ENCODE data around the gene KIAA1217.

KIAA1217 gene

GRCh38 chr10:24465124-24465874 is 256.4 kb downstream of the KIAA1217 start:
- Histone ChIP-seq H3K36me3 (ENCODE audit: control insufficient read depth, low read length) (no peaks in the 10 kb centered on the region), H3K27ac (ENCODE audit: low read depth, low read length) (no peak overlapping the region), H3K4me3 (ENCODE audit: low read length) (no peak overlapping the region), H3K27me3 (ENCODE audit: control insufficient read depth, low read length) (no peaks in the 10 kb centered on the region), H3K4me2 (ENCODE audit: low read length) (no peak overlapping the region), H3F3A (ENCODE audit: control insufficient read depth, insufficient read depth) (no peaks in the 10 kb centered on the region), H3K4me1 (ENCODE audit: control insufficient read depth, low read length) (no peaks in the 10 kb centered on the region), H3K9me2 (replicated peaks; ENCODE audit: control insufficient read depth, low read length) (no peaks in the 10 kb centered on the region), H3K79me2 (ENCODE audit: control insufficient read depth, low read length) (no peaks in the 10 kb centered on the region), H3K9me3 (ENCODE audit: control insufficient read depth, insufficient read depth, low read length) (no peaks in the 10 kb centered on the region), H4K20me1 (ENCODE audit: control insufficient read depth, insufficient read depth, low read depth, low read length) (no peaks in the 10 kb centered on the region)
- TF ChIP-seq CTCF (IDR thresholded peaks at IDR 0.05; ENCODE audit: low read depth, low read length, poor library complexity, severe bottlenecking) (no peak), EZH2phosphoT487 (IDR thresholded peaks at IDR 0.05; ENCODE audit: borderline replicate concordance, low read length) (no peak)

- Histone ChIP-seq H3K9me3 (ENCODE audit: control insufficient read depth, insufficient read depth, low read length) (no peaks in the 10 kb centered on the region), H3K27ac (ENCODE audit: low read depth, low read length) (no peak overlapping the region), H3K36me3 (ENCODE audit: control insufficient read depth, low read length) (no peaks in the 10 kb centered on the region), H3K4me2 (ENCODE audit: low read length) (no peak overlapping the region), H3F3A (ENCODE audit: control insufficient read depth, insufficient read depth) (no peaks in the 10 kb centered on the region), H3K9me2 (replicated peaks; ENCODE audit: control insufficient read depth, low read length) (no peaks in the 10 kb centered on the region), H3K79me2 (ENCODE audit: control insufficient read depth, low read length) (no peaks in the 10 kb centered on the region), H3K4me1 (ENCODE audit: control insufficient read depth, low read length) (no peaks in the 10 kb centered on the region), H3K27me3 (ENCODE audit: control insufficient read depth, low read length) (no peaks in the 10 kb centered on the region), H4K20me1 (ENCODE audit: control insufficient read depth, insufficient read depth, low read depth, low read length) (no peaks in the 10 kb centered on the region), H3K4me3 (ENCODE audit: low read length) (no peak overlapping the region)
- no peak for TF ChIP-seq CTCF (IDR thresholded peaks at IDR 0.05; ENCODE audit: low read depth, low read length, poor library complexity, severe bottlenecking)
- no peak for TF ChIP-seq EZH2phosphoT487 (IDR thresholded peaks at IDR 0.05; ENCODE audit: borderline replicate concordance, low read length)
Observed at GRCh38 chr10:24465891-24466818, 257.2 kb downstream of the KIAA1217 start.

- H3K27ac ChIP-seq (ENCODE audit: low read depth, low read length), result no peak overlapping the region
- no peaks in the 10 kb centered on the region for H3K36me3 ChIP-seq (ENCODE audit: control insufficient read depth, low read length)
- H3K4me1 ChIP-seq (ENCODE audit: control insufficient read depth, low read length), result no peaks in the 10 kb centered on the region
- H3K4me3 ChIP-seq (ENCODE audit: low read length), result no peak overlapping the region
- no peaks in the 10 kb centered on the region for H3K27me3 ChIP-seq (ENCODE audit: control insufficient read depth, low read length)
- no peaks in the 10 kb centered on the region for H3F3A ChIP-seq (ENCODE audit: control insufficient read depth, insufficient read depth)
- H3K9me3 ChIP-seq (ENCODE audit: control insufficient read depth, insufficient read depth, low read length), result no peaks in the 10 kb centered on the region
- H3K79me2 ChIP-seq (ENCODE audit: control insufficient read depth, low read length), result no peaks in the 10 kb centered on the region
- TF ChIP-seq CTCF (IDR thresholded peaks at IDR 0.05; ENCODE audit: low read depth, low read length, poor library complexity, severe bottlenecking) (no peak), EZH2phosphoT487 (IDR thresholded peaks at IDR 0.05; ENCODE audit: borderline replicate concordance, low read length) (no peak)
- no peak overlapping the region for H3K4me2 ChIP-seq (ENCODE audit: low read length)
- no peaks in the 10 kb centered on the region for H3K9me2 ChIP-seq (replicated peaks; ENCODE audit: control insufficient read depth, low read length)
- no peaks in the 10 kb centered on the region for H4K20me1 ChIP-seq (ENCODE audit: control insufficient read depth, insufficient read depth, low read depth, low read length)
Observed at GRCh38 chr10:24467136-24467535, 258.2 kb downstream of the KIAA1217 start.
